Thymus (tissue), 11 donors: ENCODE measurements around the gene PRKN. TPM values are rescaled to one million over a fixed set of nuclear protein-coding genes. Genes with fewer than 3 reads are reported as not detected.

ENCODE experiments used
- DNase-seq, 9 donors: peaks; one replicate each; pipeline ENCODE4 v3.0.0-alpha.2; 2013; ENCODE audit warnings: low spot score in 9 of 9, low read depth in 6 of 9, missing footprints in 1 of 9
- H3K27ac ChIP-seq, 2 donors: one replicate each; pipeline ENCODE4 v1.5.1; 2013; ENCODE audit warnings: control low read depth in 1 of 2, low read depth in 1 of 2, low read length in 1 of 2, mild to moderate bottlenecking in 1 of 2, moderate library complexity in 1 of 2
- H3K27me3 ChIP-seq, 2 donors: one replicate each; pipeline ENCODE4 v1.5.1; 2013; ENCODE audit warnings: low read length in 1 of 2; ENCODE audit not compliant: control insufficient read depth in 2 of 2, insufficient read depth in 1 of 2
- H3K36me3 ChIP-seq, 2 donors: one replicate each; pipeline ENCODE4 v1.5.1; 2013; ENCODE audit warnings: low read length in 1 of 2, mild to moderate bottlenecking in 1 of 2, moderate library complexity in 1 of 2; ENCODE audit not compliant: control insufficient read depth in 2 of 2, insufficient read depth in 2 of 2
- H3K4me1 ChIP-seq, 2 donors: one replicate each; pipeline ENCODE4 v1.5.1; 2013; ENCODE audit warnings: low read length in 2 of 2; ENCODE audit not compliant: control insufficient read depth in 2 of 2, insufficient read depth in 2 of 2
- H3K4me3 ChIP-seq, 2 donors: one replicate each; pipeline ENCODE4 v1.5.1; 2013; ENCODE audit warnings: low read length in 2 of 2, control low read depth in 1 of 2, mild to moderate bottlenecking in 1 of 2
- H3K9me3 ChIP-seq, 2 donors: one replicate each; pipeline ENCODE4 v1.5.1; 2013; ENCODE audit warnings: low read length in 1 of 2, mild to moderate bottlenecking in 1 of 2; ENCODE audit not compliant: control insufficient read depth in 2 of 2, insufficient read depth in 1 of 2
- WGBS: extraction: QIAGEN DNeasy Blood & Tissue Kit; methylation state at CpG from one replicate; pipeline ENCODE4 v1.1.7; 2013; 5-methylcytosine and 5-hydroxymethylcytosine counted together
- polyA plus RNA-seq: library from polyadenylated mRNA; stranded (reverse); fragments of 200-250 nt; gene quantifications from one replicate; pipeline ENCODE4 v1.2.3, GENCODE V29; 2013
- total RNA-seq: library from RNA; stranded (reverse); fragments of 120-200 nt; gene quantifications from one replicate; pipeline ENCODE4 v1.2.4, GENCODE V29; 2013
- donor health status: healthy.

The PRKN gene
- total and polyA plus RNA-seq, 2 donors = 0.48 to 0.71 TPM

- Histone ChIP-seq H3K27ac (no peak overlapping the region), H3K4me1 (peaks cover 0 to 7% of the 10 kb centered on the region in 2 donors), H3K36me3 (no peaks in the 10 kb centered on the region), H3K9me3 (no peaks in the 10 kb centered on the region), H3K4me3 (no peak overlapping the region), H3K27me3 (no peaks in the 10 kb centered on the region)
- WGBS = 93% methylated on average over 15 of the region's 15 CpGs
- DNase-seq = no peak
Measured at GRCh38 chr6:161836643-161837448, 890.7 kb downstream of the PRKN start.

- Histone ChIP-seq H3K4me1 (peaks cover 0 to 9% of the 10 kb centered on the region in 2 donors), H3K9me3 (no peaks in the 10 kb centered on the region), H3K36me3 (no peaks in the 10 kb centered on the region), H3K4me3 (no peak overlapping the region), H3K27ac (no peak overlapping the region), H3K27me3 (no peaks in the 10 kb centered on the region)
- WGBS = 86% methylated on average over 19 of the region's 19 CpGs
- no peak for DNase-seq
Measured at GRCh38 chr6:161835500-161836215, 891.9 kb downstream of the PRKN start.

- H3K27ac ChIP-seq = no peak overlapping the region
- H3K27me3 ChIP-seq = no peaks in the 10 kb centered on the region
- H3K36me3 ChIP-seq = no peaks in the 10 kb centered on the region
- no peak overlapping the region for H3K4me3 ChIP-seq
- WGBS = 97% methylated on average over 6 of the region's 6 CpGs
- peaks cover under 1 to 16% of the 10 kb centered on the region in 2 donors for H3K4me1 ChIP-seq
- DNase-seq = no peak
- H3K9me3 ChIP-seq = no peaks in the 10 kb centered on the region
Measured at GRCh38 chr6:161834426-161834825, 893.1 kb downstream of the PRKN start.

GRCh38 chr6:161833099-161833860, 894.3 kb downstream of the PRKN start:
- H3K4me1 ChIP-seq = peaks cover 4 to 20% of the 10 kb centered on the region in 2 donors
- no peaks in the 10 kb centered on the region for H3K9me3 ChIP-seq
- DNase-seq = no peak
- no peaks in the 10 kb centered on the region for H3K27me3 ChIP-seq
- no peak overlapping the region for H3K27ac ChIP-seq
- 92% methylated on average over 18 of the region's 18 CpGs for WGBS
- no peaks in the 10 kb centered on the region for H3K36me3 ChIP-seq
- H3K4me3 ChIP-seq = no peak overlapping the region

GRCh38 chr6:161832622-161833021, 894.9 kb downstream of the PRKN start:
- Histone ChIP-seq H3K4me1 (peaks cover 4 to 20% of the 10 kb centered on the region in 2 donors), H3K36me3 (no peaks in the 10 kb centered on the region), H3K4me3 (no peak overlapping the region), H3K27me3 (no peaks in the 10 kb centered on the region), H3K27ac (no peak overlapping the region), H3K9me3 (no peaks in the 10 kb centered on the region)
- DNase-seq = no peak
- 95% methylated on average over 12 of the region's 12 CpGs for WGBS

- no peak for DNase-seq
- Histone ChIP-seq H3K36me3 (no peaks in the 10 kb centered on the region), H3K27me3 (no peaks in the 10 kb centered on the region), H3K4me1 (peaks cover 4 to 20% of the 10 kb centered on the region in 2 donors), H3K9me3 (no peaks in the 10 kb centered on the region), H3K27ac (no peak overlapping the region), H3K4me3 (no peak overlapping the region)
- 35% methylated on average over 6 of the region's 6 CpGs for WGBS
Measured at GRCh38 chr6:161830866-161831616, 896.5 kb downstream of the PRKN start.

- no peaks in the 10 kb centered on the region for H3K9me3 ChIP-seq
- no peak overlapping the region for H3K4me3 ChIP-seq
- H3K27ac ChIP-seq = peak overlapping the region in 1 of 2 donors; percentile 62
- no peaks in the 10 kb centered on the region for H3K27me3 ChIP-seq
- H3K36me3 ChIP-seq = no peaks in the 10 kb centered on the region
- peaks cover 4 to 20% of the 10 kb centered on the region in 2 donors for H3K4me1 ChIP-seq
- DNase-seq = peak in 5 of 9 donors; percentile 5 to 62 (median 11)
- WGBS = 12% methylated on average over 9 of the region's 9 CpGs
Measured at GRCh38 chr6:161829291-161829729, 898.3 kb downstream of the PRKN start.

- 27% methylated on average over 9 of the region's 9 CpGs for WGBS
- DNase-seq = peak in 2 of 9 donors; percentile 13 to 39
- H3K4me3 ChIP-seq = no peak overlapping the region
Measured at GRCh38 chr6:161828355-161828754, 899.2 kb downstream of the PRKN start.

More at GRCh38 chr6:161828355-161828754, 899.2 kb downstream of the PRKN start:
- H3K4me1 ChIP-seq = peaks cover 4 to 20% of the 10 kb centered on the region in 2 donors
- no peaks in the 10 kb centered on the region for H3K27me3 ChIP-seq
- peak overlapping the region in 1 of 2 donors; percentile 27 for H3K27ac ChIP-seq
- no peaks in the 10 kb centered on the region for H3K9me3 ChIP-seq
- no peaks in the 10 kb centered on the region for H3K36me3 ChIP-seq
